ENCODE measurements around the gene JAKMIP3. TPM values are rescaled to one million over a fixed set of nuclear protein-coding genes. Genes with fewer than 3 reads are reported as not detected.

The JAKMIP3 gene
- total RNA-seq, 2 experiments from 2014 or later = 0.34 to 0.35 TPM

DNA sequence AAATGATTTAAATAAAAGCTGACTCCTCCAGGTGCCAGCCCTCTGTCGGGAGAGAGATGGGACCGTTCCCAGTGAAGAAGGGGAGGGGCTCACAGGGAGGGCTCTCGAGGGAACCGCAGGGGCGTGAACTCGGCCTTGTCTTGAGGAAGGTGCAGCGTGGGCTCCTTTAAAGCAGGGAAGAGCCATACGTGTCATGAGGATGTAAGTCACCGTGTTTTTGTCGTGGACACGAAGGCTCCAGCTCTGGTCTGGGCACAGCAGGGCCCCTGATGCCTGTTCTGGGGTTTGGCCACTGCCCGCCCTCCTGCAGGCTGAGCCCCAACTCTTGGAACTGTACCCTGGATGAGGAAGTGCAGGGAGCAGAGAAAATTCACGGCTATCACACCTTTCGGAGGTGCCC is 45.0 kb downstream of the JAKMIP3 start:
- no peak for ATAC-seq
- no peaks in the 10 kb centered on the region for H3K27me3 Mint-ChIP-seq
- DNase-seq = no peak
- ChIA-PET CTCF (no interaction called here), POLR2A (no interaction called here)
- intact Hi-C loops (cut with DNase I, micrococcal nuclease) = loop anchor here in 1 of 2 experiments (10.0 kb wide), 1 partner anchor 614 kb away; no protein-coding TSS in a partner anchor
- no peaks in the 10 kb centered on the region for H3K36me3 Mint-ChIP-seq (ENCODE audit: low read depth)
- H3K27ac Mint-ChIP-seq = no peak overlapping the region
- no peaks in the 10 kb centered on the region for H3K4me1 Mint-ChIP-seq
- no peaks in the 10 kb centered on the region for H3K9me3 Mint-ChIP-seq (ENCODE audit: low read depth)
- H3K4me3 Mint-ChIP-seq = no peak overlapping the region

DNA sequence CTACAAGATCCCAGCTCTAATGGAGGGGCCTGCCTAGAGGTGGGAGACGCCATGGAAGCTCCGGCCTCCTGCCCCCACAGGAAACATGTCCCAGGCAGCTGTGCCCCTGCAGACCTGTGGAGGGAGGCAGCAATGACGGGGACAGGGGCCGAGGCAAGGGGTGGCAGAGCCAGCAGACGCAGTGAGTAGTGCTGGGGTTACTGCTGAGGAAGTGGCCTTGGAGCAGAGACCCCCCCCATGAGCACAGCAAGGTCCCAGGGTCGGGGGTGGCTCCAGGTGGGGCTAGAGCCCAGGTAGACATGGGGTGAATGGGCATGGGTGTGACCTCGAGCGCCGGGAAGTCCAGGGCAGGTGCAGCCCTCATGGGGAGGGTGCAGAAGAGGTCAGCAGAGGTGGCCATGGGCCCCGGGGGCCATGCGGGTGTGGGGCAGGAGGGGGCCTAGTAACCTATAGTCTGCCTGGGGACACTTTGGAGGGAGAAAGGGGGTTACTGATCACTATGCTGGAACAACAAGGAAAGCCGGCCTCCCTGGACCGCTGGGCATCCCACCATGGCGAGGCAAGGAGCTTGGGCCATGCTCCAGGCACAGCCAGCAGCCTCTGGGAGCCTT is 45.5 kb downstream of the JAKMIP3 start:
- H3K9me3 Mint-ChIP-seq (ENCODE audit: low read depth) = no peaks in the 10 kb centered on the region
- intact Hi-C loops (cut with DNase I, micrococcal nuclease) = loop anchor here in 1 of 2 experiments (10.0 kb wide), 1 partner anchor 614 kb away; no protein-coding TSS in a partner anchor
- no peaks in the 10 kb centered on the region for H3K27me3 Mint-ChIP-seq
- ChIA-PET CTCF (no interaction called here), POLR2A (no interaction called here)
- H3K36me3 Mint-ChIP-seq (ENCODE audit: low read depth) = no peaks in the 10 kb centered on the region
- ATAC-seq = no peak
- no peak overlapping the region for H3K4me3 Mint-ChIP-seq
- DNase-seq = no peak
- H3K27ac Mint-ChIP-seq = no peak overlapping the region
- no peaks in the 10 kb centered on the region for H3K4me1 Mint-ChIP-seq

DNA sequence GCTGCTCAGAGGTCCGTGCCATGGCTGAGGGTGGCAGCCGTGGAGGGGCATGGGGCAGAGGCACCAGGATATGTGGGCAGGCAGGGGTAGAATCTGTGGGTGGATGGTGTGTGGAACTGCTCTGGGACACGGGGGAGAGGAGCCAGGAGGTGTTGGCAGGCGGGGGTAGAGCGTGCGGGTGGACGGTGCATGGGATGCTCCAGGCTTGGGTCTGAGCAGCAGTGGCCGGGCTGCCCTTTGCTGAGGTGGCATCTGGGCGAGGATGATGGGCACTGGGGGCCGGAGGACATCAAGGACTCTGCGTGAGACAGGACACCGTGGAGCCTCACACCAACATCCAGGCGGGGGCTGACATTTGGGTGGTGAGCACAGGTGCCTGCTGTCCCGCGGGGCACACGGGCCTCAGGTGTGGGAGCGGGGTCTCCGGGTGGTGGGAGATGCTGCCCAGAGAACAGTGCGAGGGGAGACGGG is 46.2 kb downstream of the JAKMIP3 start:
- Mint-ChIP-seq H3K4me1 (no peaks in the 10 kb centered on the region), H3K27me3 (no peaks in the 10 kb centered on the region), H3K36me3 (ENCODE audit: low read depth) (no peaks in the 10 kb centered on the region), H3K4me3 (no peak overlapping the region), H3K27ac (no peak overlapping the region), H3K9me3 (ENCODE audit: low read depth) (no peaks in the 10 kb centered on the region)
- intact Hi-C loops (cut with DNase I, micrococcal nuclease) = loop anchor here in 1 of 2 experiments (10.0 kb wide), 1 partner anchor 613 kb away; no protein-coding TSS in a partner anchor
- DNase-seq (no peak), ATAC-seq (no peak)
- POLR2A ChIA-PET = no interaction called here
- CTCF ChIA-PET = interaction anchor here (0.7 kb wide), 1 partner anchor 9 kb away, joined by 3 read pairs; no protein-coding TSS in a partner anchor

DNA sequence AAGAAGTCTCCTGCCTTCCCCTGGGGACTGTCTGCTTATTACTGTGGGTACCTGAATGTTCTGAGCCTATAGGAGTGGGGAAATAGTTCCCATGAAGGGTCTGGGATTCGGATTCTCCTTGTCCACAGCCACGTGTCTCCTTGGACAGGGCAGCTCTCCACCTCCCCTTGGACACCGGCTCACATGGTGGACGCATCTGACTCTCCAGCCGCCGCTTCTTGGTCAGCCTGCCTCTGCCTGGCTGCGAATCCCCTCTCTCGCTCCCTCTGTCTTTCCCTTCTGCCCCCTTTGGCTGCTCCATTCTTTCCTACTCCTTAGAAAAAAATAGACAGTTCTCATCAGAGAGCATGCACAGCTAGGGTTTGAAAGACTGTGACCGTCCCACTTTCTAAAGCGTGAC is 46.9 kb downstream of the JAKMIP3 start:
- intact Hi-C loops (cut with DNase I, micrococcal nuclease) = loop anchor here in 1 of 2 experiments (10.0 kb wide), 1 partner anchor 612 kb away; no protein-coding TSS in a partner anchor
- H3K36me3 Mint-ChIP-seq (ENCODE audit: low read depth) = no peaks in the 10 kb centered on the region
- CTCF ChIA-PET = interaction anchor here (0.7 kb wide), 2 partner anchors 8 to 30 kb away, joined by 3 to 4 read pairs; no protein-coding TSS in a partner anchor
- no peak overlapping the region for H3K27ac Mint-ChIP-seq
- ATAC-seq (no peak), DNase-seq (no peak)
- H3K9me3 Mint-ChIP-seq (ENCODE audit: low read depth) = no peaks in the 10 kb centered on the region
- H3K27me3 Mint-ChIP-seq = no peaks in the 10 kb centered on the region
- no peak overlapping the region for H3K4me3 Mint-ChIP-seq
- no peaks in the 10 kb centered on the region for H3K4me1 Mint-ChIP-seq
- POLR2A ChIA-PET = no interaction called here

DNA sequence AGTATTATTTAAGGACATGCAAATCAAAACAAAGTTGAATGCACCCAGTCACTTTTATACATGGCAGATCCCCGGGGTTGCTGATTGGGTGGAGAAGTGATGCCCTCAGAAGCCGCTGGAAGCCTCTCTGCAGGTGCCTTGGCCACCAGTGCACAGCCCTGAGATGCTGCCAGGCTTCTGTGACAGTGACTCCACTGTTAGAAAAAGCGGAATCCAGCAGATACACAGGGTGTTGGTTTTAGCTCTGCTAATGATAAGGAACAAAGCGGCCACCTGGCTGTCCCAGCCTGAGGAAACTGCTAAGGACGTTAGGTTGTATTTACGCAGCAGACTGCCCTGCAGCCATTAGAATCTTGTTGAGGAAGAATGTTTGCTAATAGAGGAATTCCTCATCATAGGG is 47.5 kb downstream of the JAKMIP3 start:
- ATAC-seq (no peak), DNase-seq (no peak)
- Mint-ChIP-seq H3K9me3 (ENCODE audit: low read depth) (no peaks in the 10 kb centered on the region), H3K36me3 (ENCODE audit: low read depth) (no peaks in the 10 kb centered on the region), H3K4me1 (no peaks in the 10 kb centered on the region), H3K27ac (no peak overlapping the region), H3K4me3 (no peak overlapping the region), H3K27me3 (no peaks in the 10 kb centered on the region)
- ChIA-PET POLR2A (no interaction called here), CTCF (interaction anchor here (0.7 kb wide), 1 partner anchor 29 kb away, joined by 4 read pairs; no protein-coding TSS in a partner anchor)
- intact Hi-C loops (cut with DNase I, micrococcal nuclease) = loop anchor here in 1 of 2 experiments (10.0 kb wide), 1 partner anchor 612 kb away; no protein-coding TSS in a partner anchor

DNA sequence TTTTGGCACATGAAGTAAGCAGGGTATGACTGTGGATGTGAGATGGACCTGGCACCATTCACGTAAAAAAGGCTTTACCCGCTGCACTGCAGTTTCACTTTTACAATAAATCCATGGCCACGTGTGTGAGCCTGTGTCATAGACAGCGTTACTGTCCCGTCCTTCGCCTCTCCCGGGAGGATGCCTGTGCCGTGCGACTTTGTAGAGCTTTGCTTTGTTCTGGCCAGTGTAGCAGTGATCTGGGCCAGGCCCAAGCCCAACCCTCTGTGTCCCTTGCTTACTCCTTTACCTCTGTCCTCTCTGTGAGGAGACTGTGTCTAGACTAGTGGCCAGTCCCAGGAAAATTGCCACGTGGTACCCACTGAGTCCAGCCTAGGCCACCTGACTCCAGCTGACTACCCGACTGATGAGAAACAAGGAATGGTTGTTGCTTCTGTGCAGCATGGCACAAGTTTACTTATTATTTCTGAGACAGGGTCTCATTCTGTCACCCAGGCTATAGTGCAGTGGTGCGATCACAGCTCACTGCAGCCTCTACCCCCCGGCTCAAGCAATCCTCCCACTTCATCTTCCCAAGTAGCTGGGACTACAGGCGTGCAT is 48.1 kb downstream of the JAKMIP3 start:
- ChIA-PET POLR2A (no interaction called here), CTCF (no interaction called here)
- Mint-ChIP-seq H3K36me3 (ENCODE audit: low read depth) (no peaks in the 10 kb centered on the region), H3K27me3 (no peaks in the 10 kb centered on the region), H3K4me3 (no peak overlapping the region), H3K27ac (no peak overlapping the region), H3K4me1 (no peaks in the 10 kb centered on the region), H3K9me3 (ENCODE audit: low read depth) (no peaks in the 10 kb centered on the region)
- DNase-seq = no peak
- intact Hi-C loops (cut with DNase I, micrococcal nuclease) = loop anchor here in 1 of 2 experiments (10.0 kb wide), 1 partner anchor 611 kb away; no protein-coding TSS in a partner anchor
- no peak for ATAC-seq

DNA sequence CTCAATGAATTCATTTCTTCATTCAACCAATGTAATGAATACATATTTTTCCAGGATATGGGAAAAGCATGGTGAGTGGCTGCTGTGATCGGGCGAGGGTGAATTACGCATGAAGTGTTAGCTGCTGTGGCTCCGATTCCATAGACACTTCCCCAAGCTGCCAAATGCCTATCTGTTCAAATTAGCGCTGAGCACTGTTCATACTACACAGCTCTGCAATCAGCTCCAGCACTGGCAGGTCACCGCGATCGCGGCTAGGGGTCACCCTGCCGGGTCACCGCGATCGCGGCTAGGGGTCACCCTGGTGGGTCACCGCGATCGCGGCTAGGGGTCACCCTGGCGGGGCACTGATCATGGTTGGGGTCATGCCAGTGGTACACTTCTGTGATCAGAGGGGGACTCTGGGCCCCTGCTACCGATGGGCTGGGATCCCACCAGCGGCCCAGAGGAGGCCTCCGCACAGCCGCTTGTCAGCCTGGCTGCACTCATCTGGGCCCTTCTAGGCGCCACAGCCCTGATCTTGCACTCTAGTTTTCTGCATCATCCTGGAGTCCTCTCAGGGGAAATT is 49.3 kb downstream of the JAKMIP3 start:
- no peak overlapping the region for H3K4me3 Mint-ChIP-seq
- ChIA-PET POLR2A (no interaction called here), CTCF (no interaction called here)
- H3K27me3 Mint-ChIP-seq = no peaks in the 10 kb centered on the region
- no peaks in the 10 kb centered on the region for H3K9me3 Mint-ChIP-seq (ENCODE audit: low read depth)
- no peaks in the 10 kb centered on the region for H3K36me3 Mint-ChIP-seq (ENCODE audit: low read depth)
- intact Hi-C loops (cut with DNase I, micrococcal nuclease) = loop anchor here in 1 of 2 experiments (10.0 kb wide), 1 partner anchor 610 kb away; no protein-coding TSS in a partner anchor
- H3K4me1 Mint-ChIP-seq = no peaks in the 10 kb centered on the region
- DNase-seq (no peak), ATAC-seq (no peak)
- H3K27ac Mint-ChIP-seq = no peak overlapping the region

Other genes starting within 250 kb of the JAKMIP3 start
- gene PPP2R2D, start 164.9 kb upstream of the JAKMIP3 start, total RNA-seq = 10 to 100 TPM; 30.0 to 39.3 TPM
- gene BNIP3, start 84.0 kb upstream of the JAKMIP3 start, total RNA-seq = 100 to 1,000 TPM; 200 to 256 TPM
- 10 to 100 TPM; 15.0 to 15.2 TPM for gene DPYSL4, start 121.0 kb downstream of the JAKMIP3 start, total RNA-seq
- 10 to 100 TPM; 15.8 to 19.9 TPM for gene STK32C, start 242.0 kb downstream of the JAKMIP3 start, total RNA-seq

Measured in activated CD4-positive, alpha-beta T cell treated with anti-CD3 and anti-CD28 coated beads for 36 hours (primary cell).